HepG2 (cell line): Measurements from ENCODE around the gene NFATC2. TPM values are rescaled to one million over a fixed set of nuclear protein-coding genes. Genes with fewer than 3 reads are reported as not detected.

ENCODE experiments used
- ATF7-NPFF ChIP-seq: sonication (generic); formaldehyde crosslinking; IDR thresholded peaks from 2 replicates; pipeline ENCODE4 v1.8.1; 2023; ENCODE audit warnings: mild to moderate bottlenecking, low read depth, missing genetic modification reagents, moderate library complexity
- MBNL3 ChIP-seq: fragments of 250-450 bp; sonication (Bioruptor Pico); conservative IDR thresholded peaks from 2 replicates; pipeline ENCODE4 v1.8.0; 2022; ENCODE audit warnings: mild to moderate bottlenecking, inconsistent platforms
- MZF1 ChIP-seq: sonication (generic); formaldehyde crosslinking; IDR thresholded peaks from 2 replicates; pipeline ENCODE4 v1.8.1; 2023; ENCODE audit warnings: mild to moderate bottlenecking, missing genetic modification reagents, borderline replicate concordance
- PRPF4 ChIP-seq: fragments of 200-400 bp; formaldehyde crosslinking; IDR thresholded peaks from 2 replicates; pipeline ENCODE4 v1.6.1; 2016; ENCODE audit warnings: low read length, low read depth; ENCODE audit not compliant: poor library complexity, severe bottlenecking
- RFX3 ChIP-seq: IDR thresholded peaks from 2 replicates; pipeline ENCODE4 v1.6.1; 2016; ENCODE audit warnings: missing biosample characterization, missing genetic modification reagents
- SYNCRIP ChIP-seq: fragments of 200-400 bp; formaldehyde crosslinking; IDR thresholded peaks from 2 replicates; pipeline ENCODE4 v1.6.1; 2018; ENCODE audit warnings: mild to moderate bottlenecking, low read depth, low read length; ENCODE audit not compliant: insufficient read depth
- TCF7 ChIP-seq: sonication (generic); IDR thresholded peaks from 2 replicates; pipeline ENCODE4 v1.6.1; 2016; ENCODE audit warnings: antibody characterized with exemption, low read depth
- YY1 ChIP-seq: IDR thresholded peaks from 2 replicates; pipeline ENCODE4 v1.6.1; 2011; ENCODE audit warnings: low read length, low read depth, moderate library complexity, mild to moderate bottlenecking; ENCODE audit not compliant: insufficient read depth, insufficient replicate concordance
- ZFP41 ChIP-seq: sonication (generic); formaldehyde crosslinking; IDR thresholded peaks from 2 replicates; pipeline ENCODE4 v1.4.0; 2020; ENCODE audit warnings: mild to moderate bottlenecking, missing genetic modification reagents, borderline replicate concordance
- ZNF143 ChIP-seq: sonication (generic); formaldehyde crosslinking; IDR thresholded peaks from 2 replicates; pipeline ENCODE4 v1.4.0; 2020; ENCODE audit warnings: missing genetic modification reagents
- ZNF326 ChIP-seq: sonication (generic); formaldehyde crosslinking; IDR thresholded peaks from 2 replicates; pipeline ENCODE4 v1.4.0; 2020; ENCODE audit warnings: missing genetic modification reagents, borderline replicate concordance
- ZNF333 ChIP-seq: sonication (generic); formaldehyde crosslinking; IDR thresholded peaks from 2 replicates; pipeline ENCODE4 v1.4.0; 2020; ENCODE audit warnings: mild to moderate bottlenecking, missing genetic modification reagents, borderline replicate concordance
- ZNF558 ChIP-seq: sonication (generic); formaldehyde crosslinking; IDR thresholded peaks from 2 replicates; pipeline ENCODE4 v1.9.0; 2022; ENCODE audit warnings: mild to moderate bottlenecking, missing genetic modification reagents, borderline replicate concordance
- ZNF607 ChIP-seq: sonication (generic); formaldehyde crosslinking; IDR thresholded peaks from 2 replicates; pipeline ENCODE4 v1.5.1; 2020; ENCODE audit warnings: missing genetic modification reagents, mild to moderate bottlenecking, borderline replicate concordance
- polyA plus RNA-seq, 8 experiments: library from polyadenylated mRNA; depleted of rRNA in 3 of 8; stranded (reverse) in 7 of 8; unstranded in 1 of 8; fragments of >200 nt; fragmentation: Illumina TruSeq in 4 of 8; extraction: Trizol in 4 of 8; gene quantifications; 2 replicates each; pipeline versions ENCODE4 v1.2.1 to v1.2.3, GENCODE V29; 2011 to 2016; ENCODE audit warnings: low read depth in 4 of 8, missing spikeins in 1 of 8, mixed read lengths in 1 of 8; ENCODE audit not compliant: insufficient read depth in 1 of 8
- total RNA-seq, 5 experiments: library from RNA; depleted of rRNA; stranded (reverse); fragments of >200 nt; fragmentation: Illumina TruSeq; extraction: Trizol; gene quantifications; 2 replicates each; pipeline ENCODE4 v1.2.3, GENCODE V29; 2016; ENCODE audit warnings: low read depth in 1 of 5
- TF ChIP-seq, protein P1 (sequence below): sonication (generic); formaldehyde crosslinking; IDR thresholded peaks from 2 replicates; pipeline ENCODE4 v1.8.0; 2022; ENCODE audit warnings: mild to moderate bottlenecking, missing genetic modification reagents; ENCODE audit not compliant: insufficient replicate concordance
- TF ChIP-seq, protein P2 (sequence below): sonication (generic); formaldehyde crosslinking; IDR thresholded peaks from 2 replicates; pipeline ENCODE4 v1.8.0; 2022; ENCODE audit warnings: mild to moderate bottlenecking, missing genetic modification reagents
- TF ChIP-seq, protein P3 (sequence below): sonication (generic); formaldehyde crosslinking; conservative IDR thresholded peaks from 2 replicates; pipeline ENCODE4 v1.4.0; 2020; ENCODE audit warnings: mild to moderate bottlenecking, missing genetic modification reagents, moderate library complexity
- TF ChIP-seq, protein P4 (sequence below): sonication (generic); formaldehyde crosslinking; IDR thresholded peaks from 2 replicates; pipeline ENCODE4 v1.8.0; 2022; ENCODE audit warnings: mild to moderate bottlenecking, missing genetic modification reagents, borderline replicate concordance
- TF ChIP-seq, protein P5 (sequence below): IDR thresholded peaks from 2 replicates; pipeline ENCODE4 v1.6.1; 2016

The NFATC2 gene
- total and polyA plus RNA-seq, 2 of the 13 experiments (the other 11 are each of a cell fraction or from before 2014, with no cell fraction given): 1.9 to 3.3 TPM

DNA sequence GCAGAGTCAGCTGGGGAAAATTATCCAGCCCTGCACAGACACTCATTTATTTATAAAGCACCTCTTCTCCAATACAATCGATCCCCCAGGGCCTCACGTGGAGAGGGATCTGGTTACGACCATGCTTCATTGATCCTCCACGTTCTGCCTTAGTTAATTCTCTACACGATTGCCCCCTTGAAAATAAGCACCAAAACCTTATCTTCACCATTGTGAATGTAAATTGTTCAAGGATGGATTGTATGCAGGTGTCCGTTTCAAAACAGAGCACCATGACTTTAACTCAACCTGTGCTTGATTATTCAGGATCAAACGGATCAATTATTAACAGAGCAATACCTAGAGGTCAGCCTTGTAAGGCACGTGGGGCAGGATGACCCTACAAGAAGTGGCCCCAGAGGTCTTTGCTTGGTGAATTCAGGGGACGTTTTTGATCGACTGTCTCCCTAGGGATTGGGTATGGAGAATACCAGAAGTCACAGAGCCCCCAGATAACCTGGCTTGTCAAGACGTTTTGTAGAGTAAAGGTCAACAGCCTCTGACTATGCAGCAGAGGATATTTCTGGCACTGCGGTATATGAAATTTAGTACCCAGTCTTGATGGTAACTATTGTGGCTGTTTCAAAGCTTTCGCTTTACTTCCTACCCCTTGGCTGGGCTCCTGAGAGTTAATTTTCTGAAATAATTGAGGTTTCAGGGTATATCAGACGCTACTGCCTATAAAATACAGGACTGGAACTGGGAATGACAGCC is 112.1 kb downstream of the NFATC2 start (continued):
- TF ChIP-seq ZFP41 (CRISPR knock-in tag) (no peak), TCF7 (peak; percentile 60), YY1 (no peak), ZNF326 (CRISPR knock-in tag) (no peak), MBNL3 (CRISPR knock-in tag) (no peak), ZNF607 (CRISPR knock-in tag) (no peak), RFX3 (CRISPR knock-in tag) (no peak), PRPF4 (no peak), ZNF558 (no peak), SYNCRIP (no peak), MZF1 (CRISPR knock-in tag) (no peak), ZNF143 (no peak), ATF7-NPFF (CRISPR knock-in tag) (no peak), ZNF333 (CRISPR knock-in tag) (no peak)
- TF ChIP-seq, protein P1, sequence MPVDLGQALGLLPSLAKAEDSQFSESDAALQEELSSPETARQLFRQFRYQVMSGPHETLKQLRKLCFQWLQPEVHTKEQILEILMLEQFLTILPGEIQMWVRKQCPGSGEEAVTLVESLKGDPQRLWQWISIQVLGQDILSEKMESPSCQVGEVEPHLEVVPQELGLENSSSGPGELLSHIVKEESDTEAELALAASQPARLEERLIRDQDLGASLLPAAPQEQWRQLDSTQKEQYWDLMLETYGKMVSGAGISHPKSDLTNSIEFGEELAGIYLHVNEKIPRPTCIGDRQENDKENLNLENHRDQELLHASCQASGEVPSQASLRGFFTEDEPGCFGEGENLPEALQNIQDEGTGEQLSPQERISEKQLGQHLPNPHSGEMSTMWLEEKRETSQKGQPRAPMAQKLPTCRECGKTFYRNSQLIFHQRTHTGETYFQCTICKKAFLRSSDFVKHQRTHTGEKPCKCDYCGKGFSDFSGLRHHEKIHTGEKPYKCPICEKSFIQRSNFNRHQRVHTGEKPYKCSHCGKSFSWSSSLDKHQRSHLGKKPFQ (CRISPR knock-in tag): no peak
- TF ChIP-seq, protein P2, sequence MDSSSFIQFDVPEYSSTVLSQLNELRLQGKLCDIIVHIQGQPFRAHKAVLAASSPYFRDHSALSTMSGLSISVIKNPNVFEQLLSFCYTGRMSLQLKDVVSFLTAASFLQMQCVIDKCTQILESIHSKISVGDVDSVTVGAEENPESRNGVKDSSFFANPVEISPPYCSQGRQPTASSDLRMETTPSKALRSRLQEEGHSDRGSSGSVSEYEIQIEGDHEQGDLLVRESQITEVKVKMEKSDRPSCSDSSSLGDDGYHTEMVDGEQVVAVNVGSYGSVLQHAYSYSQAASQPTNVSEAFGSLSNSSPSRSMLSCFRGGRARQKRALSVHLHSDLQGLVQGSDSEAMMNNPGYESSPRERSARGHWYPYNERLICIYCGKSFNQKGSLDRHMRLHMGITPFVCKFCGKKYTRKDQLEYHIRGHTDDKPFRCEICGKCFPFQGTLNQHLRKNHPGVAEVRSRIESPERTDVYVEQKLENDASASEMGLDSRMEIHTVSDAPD: no peak
- TF ChIP-seq, protein P3, sequence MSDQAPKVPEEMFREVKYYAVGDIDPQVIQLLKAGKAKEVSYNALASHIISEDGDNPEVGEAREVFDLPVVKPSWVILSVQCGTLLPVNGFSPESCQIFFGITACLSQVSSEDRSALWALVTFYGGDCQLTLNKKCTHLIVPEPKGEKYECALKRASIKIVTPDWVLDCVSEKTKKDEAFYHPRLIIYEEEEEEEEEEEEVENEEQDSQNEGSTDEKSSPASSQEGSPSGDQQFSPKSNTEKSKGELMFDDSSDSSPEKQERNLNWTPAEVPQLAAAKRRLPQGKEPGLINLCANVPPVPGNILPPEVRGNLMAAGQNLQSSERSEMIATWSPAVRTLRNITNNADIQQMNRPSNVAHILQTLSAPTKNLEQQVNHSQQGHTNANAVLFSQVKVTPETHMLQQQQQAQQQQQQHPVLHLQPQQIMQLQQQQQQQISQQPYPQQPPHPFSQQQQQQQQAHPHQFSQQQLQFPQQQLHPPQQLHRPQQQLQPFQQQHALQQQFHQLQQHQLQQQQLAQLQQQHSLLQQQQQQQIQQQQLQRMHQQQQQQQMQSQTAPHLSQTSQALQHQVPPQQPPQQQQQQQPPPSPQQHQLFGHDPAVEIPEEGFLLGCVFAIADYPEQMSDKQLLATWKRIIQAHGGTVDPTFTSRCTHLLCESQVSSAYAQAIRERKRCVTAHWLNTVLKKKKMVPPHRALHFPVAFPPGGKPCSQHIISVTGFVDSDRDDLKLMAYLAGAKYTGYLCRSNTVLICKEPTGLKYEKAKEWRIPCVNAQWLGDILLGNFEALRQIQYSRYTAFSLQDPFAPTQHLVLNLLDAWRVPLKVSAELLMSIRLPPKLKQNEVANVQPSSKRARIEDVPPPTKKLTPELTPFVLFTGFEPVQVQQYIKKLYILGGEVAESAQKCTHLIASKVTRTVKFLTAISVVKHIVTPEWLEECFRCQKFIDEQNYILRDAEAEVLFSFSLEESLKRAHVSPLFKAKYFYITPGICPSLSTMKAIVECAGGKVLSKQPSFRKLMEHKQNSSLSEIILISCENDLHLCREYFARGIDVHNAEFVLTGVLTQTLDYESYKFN (CRISPR knock-in tag): peak; percentile 68
- TF ChIP-seq, protein P4, sequence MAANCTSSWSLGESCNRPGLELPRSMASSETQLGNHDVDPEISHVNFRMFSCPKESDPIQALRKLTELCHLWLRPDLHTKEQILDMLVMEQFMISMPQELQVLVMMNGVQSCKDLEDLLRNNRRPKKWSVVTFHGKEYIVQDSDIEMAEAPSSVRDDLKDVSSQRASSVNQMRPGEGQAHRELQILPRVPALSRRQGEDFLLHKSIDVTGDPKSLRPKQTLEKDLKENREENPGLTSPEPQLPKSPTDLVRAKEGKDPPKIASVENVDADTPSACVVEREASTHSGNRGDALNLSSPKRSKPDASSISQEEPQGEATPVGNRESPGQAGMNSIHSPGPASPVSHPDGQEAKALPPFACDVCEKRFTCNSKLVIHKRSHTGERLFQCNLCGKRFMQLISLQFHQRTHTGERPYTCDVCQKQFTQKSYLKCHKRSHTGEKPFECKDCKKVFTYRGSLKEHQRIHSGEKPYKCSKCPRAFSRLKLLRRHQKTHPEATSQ (CRISPR knock-in tag): no peak
- TF ChIP-seq, protein P5, sequence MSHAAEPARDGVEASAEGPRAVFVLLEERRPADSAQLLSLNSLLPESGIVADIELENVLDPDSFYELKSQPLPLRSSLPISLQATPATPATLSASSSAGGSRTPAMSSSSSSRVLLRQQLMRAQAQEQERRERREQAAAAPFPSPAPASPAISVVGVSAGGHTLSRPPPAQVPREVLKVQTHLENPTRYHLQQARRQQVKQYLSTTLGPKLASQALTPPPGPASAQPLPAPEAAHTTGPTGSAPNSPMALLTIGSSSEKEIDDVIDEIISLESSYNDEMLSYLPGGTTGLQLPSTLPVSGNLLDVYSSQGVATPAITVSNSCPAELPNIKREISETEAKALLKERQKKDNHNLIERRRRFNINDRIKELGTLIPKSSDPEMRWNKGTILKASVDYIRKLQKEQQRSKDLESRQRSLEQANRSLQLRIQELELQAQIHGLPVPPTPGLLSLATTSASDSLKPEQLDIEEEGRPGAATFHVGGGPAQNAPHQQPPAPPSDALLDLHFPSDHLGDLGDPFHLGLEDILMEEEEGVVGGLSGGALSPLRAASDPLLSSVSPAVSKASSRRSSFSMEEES (CRISPR knock-in tag): peak; percentile 46; the same call in 1 of the 2 replicates
